Measurements from ENCODE around the gene EIF4G3. TPM values are rescaled to one million over a fixed set of nuclear protein-coding genes. Genes with fewer than 3 reads are reported as not detected.

EIF4G3 gene
- total RNA-seq, 2 experiments from 2014 or later: 44.6 to 48.0 TPM

DNA sequence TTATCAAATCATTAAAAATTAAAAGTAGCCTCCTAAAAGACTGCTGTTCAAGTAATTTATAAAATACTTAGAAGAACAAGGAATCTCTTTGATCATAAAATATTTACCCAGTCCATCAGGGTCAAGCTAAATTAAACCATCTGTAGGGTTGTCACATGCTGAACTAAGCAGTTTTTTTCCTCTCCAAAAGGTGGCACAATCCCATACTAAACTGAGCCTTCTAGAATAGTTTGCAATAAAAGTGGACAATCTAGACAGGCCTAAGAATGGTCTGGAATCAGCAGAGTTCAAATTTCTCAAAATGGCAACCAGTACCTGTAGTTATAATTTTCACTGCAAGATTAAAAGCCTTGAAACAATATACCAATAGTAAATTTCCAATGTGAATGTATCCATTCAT, 194.8 kb downstream of the EIF4G3 start:
- no peaks in the 10 kb centered on the region for H3K4me1 Mint-ChIP-seq (ENCODE audit: low read depth)
- H3K4me3 Mint-ChIP-seq: no peak overlapping the region
- H3K27me3 Mint-ChIP-seq (ENCODE audit: low read depth): no peaks in the 10 kb centered on the region
- no peak overlapping the region for H3K27ac Mint-ChIP-seq
- no peak for DNase-seq
- H3K36me3 Mint-ChIP-seq (ENCODE audit: low read depth): peaks cover 7% of the 10 kb centered on the region
- CTCF ChIA-PET: interaction anchor here (0.7 to 1.0 kb wide), 2 partner anchors 63 to 213 kb away, joined by 3 read pairs; no protein-coding TSS in a partner anchor
- intact Hi-C loops (cut with micrococcal nuclease): loop anchor here (1.0 kb wide), 1 partner anchor 213 kb away; no protein-coding TSS in a partner anchor
- no peaks in the 10 kb centered on the region for H3K9me3 Mint-ChIP-seq

DNA sequence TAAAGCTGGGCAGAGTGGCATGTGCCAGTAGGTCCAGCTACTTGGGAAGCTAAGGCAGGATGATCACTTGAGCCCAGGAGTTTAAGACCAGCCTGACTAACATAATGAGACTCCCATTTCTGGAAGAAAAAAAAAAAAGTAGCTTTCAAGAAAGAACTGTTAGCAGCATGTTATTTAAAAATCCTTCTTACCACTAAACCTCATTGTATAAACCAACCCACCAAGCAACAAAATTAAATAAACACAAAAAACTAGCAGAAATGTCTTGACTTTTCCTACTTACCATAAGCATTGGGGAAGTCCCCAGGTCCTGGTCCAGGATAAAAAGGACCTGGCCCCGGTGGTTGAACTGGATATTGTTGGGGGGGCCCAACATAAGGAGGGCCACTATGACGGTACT, 196.6 kb downstream of the EIF4G3 start:
- Mint-ChIP-seq H3K4me1 (ENCODE audit: low read depth) (no peaks in the 10 kb centered on the region), H3K27me3 (ENCODE audit: low read depth) (no peaks in the 10 kb centered on the region), H3K27ac (no peak overlapping the region), H3K4me3 (no peak overlapping the region), H3K36me3 (ENCODE audit: low read depth) (peaks cover 6% of the 10 kb centered on the region), H3K9me3 (no peaks in the 10 kb centered on the region)
- no peak for DNase-seq
- intact Hi-C loops (cut with micrococcal nuclease): no loop called here
- CTCF ChIA-PET: interaction anchor here (1.2 kb wide), 1 partner anchor 215 kb away, joined by 4 read pairs; no protein-coding TSS in a partner anchor

GRCh38 chr1:20978413-20978812, 198.3 kb downstream of the EIF4G3 start:
- Mint-ChIP-seq H3K4me1 (ENCODE audit: low read depth) (no peaks in the 10 kb centered on the region), H3K4me3 (no peak overlapping the region), H3K9me3 (no peaks in the 10 kb centered on the region), H3K27ac (no peak overlapping the region), H3K36me3 (ENCODE audit: low read depth) (peaks cover 7% of the 10 kb centered on the region), H3K27me3 (ENCODE audit: low read depth) (no peaks in the 10 kb centered on the region)
- intact Hi-C loops (cut with micrococcal nuclease): loop anchor here (5.0 kb wide), 1 partner anchor 199 kb away; the partner anchor contains the start of gene EIF4G3
- no peak for DNase-seq
- CTCF ChIA-PET: no interaction called here

DNA sequence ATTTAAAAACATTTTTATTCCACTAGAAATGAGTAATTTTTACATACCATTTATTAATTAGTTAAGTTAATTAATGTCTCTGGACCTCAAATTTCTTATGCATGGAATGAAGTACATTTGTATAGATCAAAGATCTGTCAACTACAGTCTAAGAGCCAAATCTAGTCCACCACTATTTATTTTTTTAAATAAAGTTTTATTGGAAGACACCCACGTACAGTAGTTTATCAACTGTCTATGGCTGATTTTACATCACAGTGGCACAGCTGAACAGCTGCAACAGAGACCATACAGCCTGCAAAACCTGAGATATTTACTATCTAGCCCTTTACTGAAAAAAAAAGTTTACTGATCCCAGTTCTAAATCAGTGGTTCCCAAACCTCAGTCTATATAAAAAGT, 201.0 kb downstream of the EIF4G3 start:
- Mint-ChIP-seq H3K27me3 (ENCODE audit: low read depth) (no peaks in the 10 kb centered on the region), H3K36me3 (ENCODE audit: low read depth) (peaks cover 17% of the 10 kb centered on the region), H3K4me1 (ENCODE audit: low read depth) (no peaks in the 10 kb centered on the region), H3K9me3 (no peaks in the 10 kb centered on the region), H3K4me3 (no peak overlapping the region), H3K27ac (no peak overlapping the region)
- no peak for DNase-seq
- intact Hi-C loops (cut with micrococcal nuclease): loop anchor here (1.0 to 5.0 kb wide), 2 partner anchors 43 to 202 kb away; partner anchors contain the start of gene EIF4G3
- CTCF ChIA-PET: no interaction called here

- Mint-ChIP-seq H3K27me3 (ENCODE audit: low read depth) (no peaks in the 10 kb centered on the region), H3K36me3 (ENCODE audit: low read depth) (peaks cover 18% of the 10 kb centered on the region), H3K9me3 (no peaks in the 10 kb centered on the region), H3K27ac (no peak overlapping the region), H3K4me3 (no peak overlapping the region), H3K4me1 (ENCODE audit: low read depth) (no peaks in the 10 kb centered on the region)
- intact Hi-C loops (cut with micrococcal nuclease): loop anchor here (1.0 to 5.0 kb wide), 2 partner anchors 43 to 202 kb away; partner anchors contain the start of gene EIF4G3
- CTCF ChIA-PET: no interaction called here
- DNase-seq: no peak
These were observed 201.7 kb downstream of the EIF4G3 start for GRCh38 chr1:20974951-20975350.

GRCh38 chr1:20974069-20974468, 202.6 kb downstream of the EIF4G3 start:
- intact Hi-C loops (cut with micrococcal nuclease): no loop called here
- Mint-ChIP-seq H3K9me3 (no peaks in the 10 kb centered on the region), H3K4me3 (no peak overlapping the region), H3K27ac (no peak overlapping the region), H3K27me3 (ENCODE audit: low read depth) (no peaks in the 10 kb centered on the region), H3K36me3 (ENCODE audit: low read depth) (peaks cover 20% of the 10 kb centered on the region), H3K4me1 (ENCODE audit: low read depth) (no peaks in the 10 kb centered on the region)
- CTCF ChIA-PET: no interaction called here
- DNase-seq: no peak

GRCh38 chr1:20972855-20973254, 203.8 kb downstream of the EIF4G3 start:
- Mint-ChIP-seq H3K36me3 (ENCODE audit: low read depth) (peaks cover 20% of the 10 kb centered on the region), H3K4me3 (no peak overlapping the region), H3K4me1 (ENCODE audit: low read depth) (no peaks in the 10 kb centered on the region), H3K9me3 (no peaks in the 10 kb centered on the region), H3K27me3 (ENCODE audit: low read depth) (no peaks in the 10 kb centered on the region), H3K27ac (no peak overlapping the region)
- intact Hi-C loops (cut with micrococcal nuclease): no loop called here
- no peak for DNase-seq
- CTCF ChIA-PET: no interaction called here

DNA sequence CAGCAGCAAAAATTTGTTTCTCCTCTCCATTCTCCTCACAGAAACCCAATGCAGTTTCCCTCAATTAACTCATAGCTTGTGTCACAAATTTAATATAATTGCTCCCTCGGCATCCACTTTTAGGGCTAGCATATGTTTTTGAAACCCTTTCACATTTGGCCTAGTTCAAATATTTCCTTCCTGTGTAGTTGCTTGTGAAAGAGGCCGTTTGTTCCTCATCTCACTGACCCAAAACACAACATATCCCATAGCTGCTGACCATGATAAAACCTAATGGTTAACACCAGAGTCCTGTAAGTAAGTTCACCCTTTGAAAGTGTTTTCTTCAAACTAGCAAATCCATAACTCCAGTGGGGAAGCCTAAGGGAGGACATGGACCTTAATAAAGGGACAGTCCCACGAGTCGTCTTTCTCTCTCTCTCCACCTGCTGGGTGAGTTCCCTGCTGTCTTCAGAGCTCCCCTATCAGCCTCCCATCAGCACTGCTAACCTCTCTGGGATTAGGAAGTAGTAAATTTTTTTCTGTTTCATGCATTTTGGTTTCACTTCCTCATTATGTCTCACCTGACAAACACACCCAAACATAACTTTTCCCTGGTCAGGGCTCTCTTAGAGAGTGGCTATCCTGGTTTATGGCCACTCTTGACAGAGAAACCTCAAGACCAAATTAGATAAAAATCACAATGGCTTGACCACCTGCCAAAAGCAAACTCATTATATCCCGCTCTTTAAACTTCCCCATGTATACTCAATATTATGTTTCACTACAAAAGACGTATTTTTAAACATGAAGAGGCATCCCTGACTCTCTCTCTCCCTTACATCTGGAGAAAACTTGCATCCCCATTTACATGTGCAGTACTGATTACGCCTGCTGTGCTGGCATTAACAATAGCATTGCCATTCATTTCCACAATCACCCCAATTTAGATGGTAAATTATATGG, 211.9 kb downstream of the EIF4G3 start:
- H3K27ac Mint-ChIP-seq: no peak overlapping the region
- CTCF ChIA-PET: interaction anchor here (0.6 to 1.0 kb wide), 2 partner anchors 96 to 332 kb away, joined by 3 read pairs; partner anchors contain the start of gene PINK1
- H3K4me1 Mint-ChIP-seq (ENCODE audit: low read depth): peaks cover 4% of the 10 kb centered on the region
- intact Hi-C loops (cut with micrococcal nuclease): no loop called here
- H3K4me3 Mint-ChIP-seq: no peak overlapping the region
- no peaks in the 10 kb centered on the region for H3K27me3 Mint-ChIP-seq (ENCODE audit: low read depth)
- H3K36me3 Mint-ChIP-seq (ENCODE audit: low read depth): peaks cover 15% of the 10 kb centered on the region
- H3K9me3 Mint-ChIP-seq: no peaks in the 10 kb centered on the region
- no peak for DNase-seq

GRCh38 chr1:20962576-20963258, 214.0 kb downstream of the EIF4G3 start:
- peaks cover 4% of the 10 kb centered on the region for H3K4me1 Mint-ChIP-seq (ENCODE audit: low read depth)
- no peak overlapping the region for H3K4me3 Mint-ChIP-seq
- CTCF ChIA-PET: no interaction called here
- H3K27me3 Mint-ChIP-seq (ENCODE audit: low read depth): no peaks in the 10 kb centered on the region
- H3K9me3 Mint-ChIP-seq: no peaks in the 10 kb centered on the region
- DNase-seq: no peak
- H3K27ac Mint-ChIP-seq: no peak overlapping the region
- H3K36me3 Mint-ChIP-seq (ENCODE audit: low read depth): peaks cover 12% of the 10 kb centered on the region
- intact Hi-C loops (cut with micrococcal nuclease): no loop called here

- Mint-ChIP-seq H3K4me3 (no peak overlapping the region), H3K4me1 (ENCODE audit: low read depth) (peaks cover 4% of the 10 kb centered on the region), H3K27ac (no peak overlapping the region), H3K27me3 (ENCODE audit: low read depth) (no peaks in the 10 kb centered on the region), H3K36me3 (ENCODE audit: low read depth) (peaks cover 11% of the 10 kb centered on the region), H3K9me3 (no peaks in the 10 kb centered on the region)
- DNase-seq: no peak
- CTCF ChIA-PET: no interaction called here
- intact Hi-C loops (cut with micrococcal nuclease): no loop called here
These were observed 218.3 kb downstream of the EIF4G3 start for GRCh38 chr1:20958430-20958829.

DNA sequence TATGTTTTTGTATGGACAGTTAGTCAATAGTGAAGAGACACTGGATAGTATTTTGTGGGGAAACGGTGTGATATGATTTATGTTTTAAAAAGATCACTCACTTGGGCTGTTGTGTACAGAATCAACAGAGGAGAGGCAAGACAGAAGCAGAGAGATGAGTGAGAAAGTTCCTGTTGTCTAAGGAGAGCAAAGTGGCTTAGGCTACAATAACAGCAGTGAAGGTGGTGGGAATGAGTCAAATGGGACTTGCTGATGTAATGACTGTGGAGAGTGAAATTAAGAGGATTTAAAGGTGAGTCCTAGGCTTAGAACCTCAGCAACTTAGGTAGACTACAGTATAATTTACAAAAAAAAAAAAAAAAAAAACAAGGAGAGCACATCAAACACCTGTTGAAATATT, 220.4 kb downstream of the EIF4G3 start:
- Mint-ChIP-seq H3K27ac (no peak overlapping the region), H3K4me1 (ENCODE audit: low read depth) (peaks cover 4% of the 10 kb centered on the region), H3K9me3 (no peaks in the 10 kb centered on the region), H3K4me3 (no peak overlapping the region), H3K36me3 (ENCODE audit: low read depth) (peaks cover 11% of the 10 kb centered on the region), H3K27me3 (ENCODE audit: low read depth) (no peaks in the 10 kb centered on the region)
- no peak for DNase-seq
- CTCF ChIA-PET: no interaction called here
- intact Hi-C loops (cut with micrococcal nuclease): loop anchor here (2.0 kb wide), 1 partner anchor 23 kb away; no protein-coding TSS in a partner anchor

GRCh38 chr1:20950679-20951078, 226.0 kb downstream of the EIF4G3 start:
- DNase-seq: no peak
- Mint-ChIP-seq H3K27me3 (ENCODE audit: low read depth) (no peaks in the 10 kb centered on the region), H3K4me3 (no peak overlapping the region), H3K9me3 (no peaks in the 10 kb centered on the region), H3K4me1 (ENCODE audit: low read depth) (peaks cover under 1% of the 10 kb centered on the region), H3K27ac (no peak overlapping the region), H3K36me3 (ENCODE audit: low read depth) (peaks cover 19% of the 10 kb centered on the region)
- intact Hi-C loops (cut with micrococcal nuclease): no loop called here
- CTCF ChIA-PET: interaction anchor here (0.5 kb wide), 1 partner anchor 233 kb away, joined by 3 read pairs; no protein-coding TSS in a partner anchor

Measured in activated naive CD4-positive, alpha-beta T cell treated with anti-CD3 and anti-CD28 coated beads for 36 hours (primary cell).